Stimulated activated CD4-positive, alpha-beta T cell treated with anti-CD3 and anti-CD28 coated beads, Interleukin-15, amount 100 ng/mL, for 24 hours (primary cell): ENCODE data around the gene FOXP2.

Experiments used
- DNase-seq: peaks from one replicate; pipeline ENCODE4 v3.0.0-alpha.2; 2020

Gene FOXP2

GRCh38 chr7:114740941-114741340 is 326.3 kb downstream of the FOXP2 start:
- DNase-seq = no peak

GRCh38 chr7:114741911-114742310 is 327.3 kb downstream of the FOXP2 start:
- no peak for DNase-seq
